DMS 273 treated with DMSO at 0.1 percent for 48 hours (cell line): ENCODE data around the gene IPO5.

Experiments used
- DNase-seq: peaks from one replicate; lab custom pipeline; 2025; lab: John Stamatoyannopoulos, UW

IPO5 gene

DNA sequence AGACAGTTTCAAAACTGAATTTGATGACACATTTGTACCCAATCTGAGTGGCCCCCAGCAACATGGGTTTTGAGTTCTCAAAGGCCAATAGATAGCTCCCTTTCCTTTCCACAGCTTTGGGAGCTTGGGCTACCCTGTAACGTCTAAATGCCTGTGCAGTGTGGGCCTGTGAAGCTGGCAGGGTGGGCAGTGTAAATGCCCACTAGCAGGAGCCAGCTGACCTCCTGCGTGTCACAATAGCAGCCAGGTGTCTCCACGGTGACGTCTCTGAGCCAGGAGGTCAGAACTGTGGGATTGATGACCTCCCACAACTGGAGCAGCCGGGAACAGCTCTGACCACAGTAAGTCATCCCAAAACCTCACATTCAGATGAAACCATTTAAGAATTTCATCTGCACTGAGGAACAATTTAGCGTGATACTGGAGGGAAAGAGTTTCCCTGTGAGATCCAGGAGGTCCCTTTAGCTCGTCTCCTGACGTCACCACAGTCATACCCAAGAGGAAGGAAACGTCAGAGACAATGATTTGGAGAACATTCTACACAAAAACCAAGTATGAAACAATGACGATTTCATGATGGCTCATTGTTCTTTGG, at the start of gene IPO5:
IPO5 (plus strand) TSS at position 300 of the 595 bp plus-strand sequence. CDS start 23,022 bp downstream, outside the sequence.
- no peak for DNase-seq

DNA sequence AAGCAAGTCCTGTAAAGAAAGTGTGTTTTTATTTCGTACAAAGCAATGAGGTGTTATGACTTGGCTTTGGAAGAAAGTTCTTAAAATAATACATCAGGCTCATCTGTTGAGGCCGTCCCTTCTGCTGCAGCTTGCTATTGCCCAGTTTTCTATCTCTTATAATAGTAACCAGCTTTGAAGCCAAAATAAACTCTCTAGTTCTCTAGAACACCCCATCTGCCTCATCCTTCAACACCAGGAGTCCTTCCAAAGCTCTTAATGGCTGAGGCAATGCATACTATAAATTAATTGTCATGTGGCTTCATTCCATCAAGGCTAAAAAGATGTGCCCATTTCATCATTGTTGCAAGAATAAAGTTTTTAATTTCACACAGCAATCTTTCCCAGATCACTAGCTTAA, 49.4 kb upstream of the IPO5 start:
- DNase-seq: no peak

DNA sequence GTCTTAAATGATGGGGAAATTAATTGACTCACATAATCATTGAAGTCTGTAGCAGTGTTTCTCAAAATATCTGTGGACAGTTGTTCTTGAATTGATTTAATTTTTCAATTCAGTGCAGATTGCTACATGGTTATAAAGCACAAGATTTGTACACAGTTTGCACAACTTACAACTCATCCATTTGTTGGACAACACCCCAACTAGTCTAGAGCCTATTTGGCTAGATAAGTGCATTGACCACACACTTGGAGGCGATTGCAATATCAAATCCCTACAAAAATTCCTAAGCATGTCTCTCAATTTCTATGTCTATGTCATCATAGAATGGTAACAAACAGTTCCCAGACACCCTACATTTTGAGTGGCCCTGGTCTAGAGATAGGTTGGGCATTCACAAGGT, 48.0 kb upstream of the IPO5 start:
- DNase-seq: no peak

DNA sequence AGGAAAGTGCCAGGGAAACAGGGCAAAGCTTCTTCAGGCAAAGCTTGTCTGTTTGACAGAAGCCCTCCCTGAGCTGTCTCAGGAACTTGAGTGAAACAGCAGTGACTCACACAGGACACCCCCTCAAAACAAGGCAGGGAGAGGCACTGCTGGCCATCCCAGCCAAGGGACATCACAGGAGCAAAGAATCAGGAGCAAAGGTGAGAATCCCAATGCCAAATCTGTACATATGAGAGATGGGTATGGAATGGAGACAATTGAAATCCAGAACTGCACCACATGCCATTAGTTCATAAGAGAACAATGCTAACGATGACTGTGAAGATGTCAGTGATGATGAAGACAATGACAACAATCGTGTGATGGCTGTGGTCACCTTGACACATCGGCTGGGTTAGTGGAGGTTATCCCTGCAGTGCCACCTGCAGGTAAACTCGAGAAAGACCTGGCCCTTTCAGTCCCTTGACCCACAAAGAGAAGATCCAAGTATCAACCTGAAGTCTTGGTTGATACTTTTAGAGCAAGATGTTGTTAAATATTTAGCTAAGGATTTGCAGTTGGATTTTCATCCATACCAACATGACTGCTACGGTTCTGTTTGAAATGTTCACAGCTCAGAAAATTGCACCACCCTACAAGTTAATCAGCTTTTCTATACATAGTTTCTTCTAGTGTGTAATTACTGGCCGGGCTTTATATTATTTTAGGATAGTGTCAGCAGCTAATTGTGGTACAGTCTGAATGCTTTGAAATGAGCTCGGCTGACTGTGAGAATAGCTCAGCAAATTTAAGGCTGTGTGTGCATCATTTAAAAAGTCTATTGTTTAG, 42.0 kb upstream of the IPO5 start:
- no peak for DNase-seq

DNA sequence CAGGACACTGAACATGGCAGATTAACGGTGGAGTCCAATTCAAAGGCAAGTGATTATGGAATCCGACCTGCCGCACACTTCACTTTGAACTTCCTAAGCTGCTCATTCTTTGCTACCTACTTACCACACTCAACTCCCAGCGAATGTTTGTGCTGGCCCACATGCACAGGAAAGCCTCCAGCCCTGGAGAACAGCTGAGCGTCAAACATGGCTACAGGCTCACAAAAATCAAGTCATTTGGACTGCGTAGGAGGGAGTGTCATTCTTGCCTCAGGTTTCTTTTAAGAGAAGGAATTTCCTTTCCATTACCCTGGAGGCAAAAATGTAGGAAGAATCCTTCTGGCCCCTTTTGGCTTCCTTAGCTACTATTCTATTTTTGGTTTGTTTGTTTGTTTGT, 41.3 kb upstream of the IPO5 start:
- DNase-seq: no peak

DNA sequence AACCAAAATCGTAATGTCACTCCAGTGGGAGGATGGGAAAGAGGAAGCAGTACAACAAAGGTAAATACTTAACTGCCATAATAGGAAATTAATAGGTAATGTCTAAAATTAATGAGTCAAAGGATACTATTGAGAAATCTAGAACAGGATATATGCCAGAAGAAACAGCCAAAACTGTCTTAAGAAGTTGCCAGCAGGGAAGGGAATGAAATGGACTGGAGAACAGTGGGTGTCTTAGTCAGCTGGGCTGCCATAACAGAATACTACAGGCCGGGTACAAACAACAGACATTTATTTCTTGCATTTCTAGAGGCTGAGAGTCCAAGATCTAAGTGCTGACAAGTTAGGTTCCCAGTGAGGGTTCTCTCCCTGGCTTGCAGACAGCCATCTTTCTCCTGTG, 40.3 kb upstream of the IPO5 start:
- DNase-seq: no peak

DNA sequence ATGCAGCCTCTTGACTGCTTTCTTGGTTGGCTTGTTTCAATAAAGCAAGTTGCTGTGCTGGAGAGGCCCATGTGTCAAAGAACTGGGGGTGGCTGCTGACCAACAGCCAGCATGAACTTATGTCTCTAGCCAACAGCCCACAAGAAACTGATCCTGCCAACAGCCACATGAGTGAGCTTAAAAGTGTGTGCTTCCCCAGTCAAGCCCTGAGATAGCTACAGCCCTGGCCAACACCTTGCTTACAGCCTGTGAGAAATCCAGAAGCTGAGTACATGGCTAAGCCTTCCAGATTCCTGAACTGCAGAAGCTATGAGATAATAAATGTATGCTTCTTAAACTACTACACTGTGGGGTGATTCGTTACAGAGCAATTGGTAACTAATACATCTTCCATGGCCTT, 38.9 kb upstream of the IPO5 start:
- DNase-seq: no peak

DNA sequence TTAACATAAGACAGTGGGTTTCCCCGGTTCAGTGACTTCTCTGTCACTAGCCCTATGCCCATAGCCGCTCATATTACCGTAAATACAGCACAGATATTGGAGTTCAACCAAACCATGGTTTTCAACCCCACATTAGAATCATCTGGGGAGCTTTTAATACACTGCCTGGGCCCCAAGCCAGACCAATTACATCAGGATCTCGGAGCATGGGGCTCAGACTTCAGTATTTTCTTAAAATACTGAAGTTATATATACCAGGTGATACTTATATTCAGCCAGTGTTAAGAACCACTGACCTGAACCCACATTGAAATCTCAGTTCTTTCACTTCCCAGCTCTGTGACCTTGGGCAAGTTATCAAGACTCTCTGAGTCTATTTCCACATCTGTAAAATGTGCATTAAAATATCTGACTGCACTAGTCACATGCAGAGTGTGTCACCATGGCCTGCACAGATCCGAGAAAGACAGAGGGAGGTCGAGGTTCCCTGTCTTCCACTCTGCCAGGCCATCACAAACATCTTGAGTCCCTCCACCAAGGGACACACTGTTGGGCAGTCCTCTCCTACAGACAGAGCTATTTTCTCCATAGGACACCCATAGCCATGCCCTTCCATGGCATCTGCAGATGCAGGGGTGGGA, 32.2 kb upstream of the IPO5 start:
- no peak for DNase-seq

DNA sequence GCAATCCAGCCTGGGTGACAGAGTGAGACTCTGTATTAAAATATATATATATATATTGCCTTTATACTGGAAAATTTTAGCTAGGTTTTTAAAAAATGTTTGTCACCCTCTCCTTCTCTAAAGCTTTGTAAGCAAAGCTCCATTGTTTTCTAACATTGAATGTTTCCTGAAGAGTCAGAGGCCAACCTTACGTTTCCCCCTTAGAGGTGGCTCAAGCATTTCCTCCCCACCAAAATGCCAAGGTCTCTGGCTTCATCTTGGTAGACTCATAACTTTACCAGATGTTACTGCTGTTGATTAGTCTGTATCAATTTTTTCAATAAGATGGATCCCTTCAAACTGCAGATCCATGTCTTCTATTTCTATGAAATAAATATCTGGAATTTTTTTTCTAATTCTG, 25.2 kb upstream of the IPO5 start:
- DNase-seq: no peak

DNA sequence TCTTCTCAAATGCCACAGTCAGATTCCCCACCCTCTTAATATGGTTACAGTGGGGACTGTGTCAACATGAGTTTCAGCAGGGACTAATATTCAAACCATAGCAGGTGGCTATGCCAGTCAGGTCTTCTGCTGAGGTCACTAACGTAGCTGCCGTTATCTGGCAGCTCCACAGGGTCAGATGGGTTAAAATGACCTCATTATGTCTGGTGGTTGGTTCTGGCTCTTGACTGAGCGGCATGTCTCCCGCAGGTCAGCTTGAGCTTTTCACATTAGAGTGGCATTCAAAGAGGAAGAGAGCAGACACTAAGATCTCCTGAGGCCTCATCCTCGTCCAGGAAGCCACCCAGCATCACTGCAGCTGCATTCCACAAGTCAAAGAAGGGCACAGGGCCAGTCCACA, 21.4 kb upstream of the IPO5 start:
- DNase-seq: no peak

DNA sequence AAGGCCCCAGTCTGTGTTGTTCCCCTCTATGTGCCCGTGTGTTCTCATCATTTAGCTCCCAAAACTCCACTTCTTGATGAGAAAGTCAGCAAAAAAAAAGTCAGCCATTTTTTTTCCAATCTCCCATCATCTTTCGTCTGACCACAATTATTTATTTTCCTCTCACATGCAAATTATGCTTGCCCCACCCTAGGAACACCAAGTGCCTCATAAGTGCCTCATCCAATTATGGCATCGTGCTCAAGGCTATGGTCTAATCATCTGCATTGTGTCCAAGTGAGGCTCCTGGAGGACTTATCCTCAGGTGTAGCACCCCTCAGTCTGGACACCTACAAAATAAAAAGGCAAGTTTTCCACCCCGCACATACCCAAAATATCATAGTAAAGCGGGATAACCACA, 20.8 kb upstream of the IPO5 start:
- no peak for DNase-seq

DNA sequence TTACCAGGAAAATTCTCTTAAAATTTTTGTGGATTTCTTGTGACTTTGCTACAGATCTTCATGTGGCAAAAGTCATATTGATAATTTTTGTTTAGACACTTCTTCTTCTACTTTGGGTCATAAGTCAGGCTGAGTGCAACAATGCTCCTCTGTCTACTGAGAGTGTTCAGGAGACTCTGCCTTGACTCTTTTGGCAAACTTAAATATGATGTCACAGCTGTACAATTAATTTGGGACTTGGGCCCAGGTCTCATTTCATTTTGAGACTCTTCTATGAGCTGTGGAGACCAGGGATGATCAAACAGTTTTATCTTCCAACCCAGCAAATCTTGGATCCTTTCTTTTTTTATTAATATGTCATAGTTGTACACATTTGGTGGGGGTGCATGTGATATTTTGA, 19.7 kb upstream of the IPO5 start:
- no peak for DNase-seq

DNA sequence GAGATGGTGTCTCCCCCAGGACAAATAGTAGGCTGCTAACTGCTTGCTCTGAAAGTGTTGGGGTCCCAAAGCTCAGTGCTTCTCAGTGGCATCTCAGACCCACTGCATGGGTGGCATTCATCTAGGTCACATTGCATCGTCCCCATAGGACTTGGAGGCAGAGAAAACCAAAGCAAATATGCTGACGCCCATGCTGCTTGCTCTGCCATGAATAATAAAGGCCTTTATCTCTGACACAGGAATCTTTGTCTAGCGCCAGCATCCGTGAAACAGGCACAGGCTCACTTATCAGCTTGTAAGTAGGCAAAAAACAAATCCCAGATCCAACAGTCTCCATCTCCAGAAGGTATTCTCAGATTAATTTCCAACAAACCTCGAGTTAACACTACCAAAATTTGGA, 18.9 kb upstream of the IPO5 start:
- no peak for DNase-seq

DNA sequence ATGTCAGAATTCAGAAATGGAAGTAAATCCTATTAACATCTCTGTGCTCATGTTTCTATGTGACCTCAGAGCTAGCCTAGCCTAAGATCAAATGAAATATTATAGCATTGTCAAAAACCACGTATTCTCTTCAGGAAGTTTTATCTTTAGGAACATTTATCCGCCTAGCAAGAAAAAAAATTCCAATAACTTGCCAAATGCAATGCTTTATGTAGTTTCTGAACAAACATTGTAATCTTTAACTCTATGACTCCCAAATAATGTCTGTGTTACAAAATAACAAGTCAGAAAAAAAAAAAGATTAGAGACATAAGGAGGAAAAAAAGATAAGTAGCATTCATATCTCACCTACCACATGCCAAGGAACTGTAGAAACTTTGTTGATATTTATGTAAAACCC, 18.4 kb upstream of the IPO5 start:
- DNase-seq: no peak

DNA sequence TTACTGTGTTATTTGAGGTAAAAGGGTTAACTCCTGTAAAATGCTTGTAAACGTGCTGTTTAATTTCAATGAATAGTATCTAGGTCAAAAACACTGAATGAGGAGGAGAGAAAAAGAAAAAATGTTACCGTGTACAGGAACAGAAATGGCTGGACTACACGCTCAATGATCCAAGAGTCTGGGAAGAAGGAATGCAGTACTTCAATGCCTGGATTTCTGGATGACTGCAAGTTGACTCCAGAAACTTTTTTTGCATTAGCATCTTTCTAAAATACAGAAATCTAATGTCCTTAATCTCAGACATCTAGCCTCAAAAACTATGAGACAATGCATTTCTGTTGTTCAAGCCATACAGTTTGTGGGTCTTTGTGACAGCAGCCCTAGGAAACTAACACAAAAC, 17.4 kb upstream of the IPO5 start:
- DNase-seq: no peak

DNA sequence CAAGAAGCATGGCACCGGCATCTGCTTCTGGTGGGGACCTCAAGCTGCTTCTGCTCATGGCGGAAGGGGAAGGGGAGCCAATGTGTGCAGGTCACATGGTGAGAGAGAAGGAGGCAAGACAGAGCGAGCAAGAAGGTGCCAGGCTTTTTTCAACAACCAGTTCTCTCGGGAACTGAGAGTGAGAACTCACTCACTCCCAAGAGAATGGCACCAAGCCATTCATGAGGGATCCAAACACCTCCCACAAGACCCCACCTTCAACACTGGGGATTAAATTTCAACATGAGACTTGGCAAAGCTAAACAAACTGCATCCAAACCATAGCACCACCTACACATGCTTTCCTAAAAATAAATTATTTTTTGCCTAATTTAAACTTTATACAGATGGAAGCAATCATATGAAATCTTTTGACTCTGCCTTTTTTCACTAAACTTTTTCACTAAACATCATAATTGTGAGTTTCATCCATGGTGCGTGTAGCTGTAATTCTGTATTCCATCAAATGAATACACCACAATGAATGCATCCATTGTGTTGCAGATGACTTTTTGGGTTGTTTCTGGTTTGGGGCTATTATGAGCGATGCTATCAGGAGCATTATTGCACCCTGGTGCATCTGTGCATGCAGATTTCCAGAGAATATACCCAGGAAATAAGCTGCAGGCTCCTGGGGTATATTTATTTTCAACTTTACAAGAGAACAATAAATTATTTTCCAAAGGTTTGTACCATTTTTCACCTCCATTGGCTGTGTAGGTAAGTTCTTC, 14.6 kb upstream of the IPO5 start:
- no peak for DNase-seq

DNA sequence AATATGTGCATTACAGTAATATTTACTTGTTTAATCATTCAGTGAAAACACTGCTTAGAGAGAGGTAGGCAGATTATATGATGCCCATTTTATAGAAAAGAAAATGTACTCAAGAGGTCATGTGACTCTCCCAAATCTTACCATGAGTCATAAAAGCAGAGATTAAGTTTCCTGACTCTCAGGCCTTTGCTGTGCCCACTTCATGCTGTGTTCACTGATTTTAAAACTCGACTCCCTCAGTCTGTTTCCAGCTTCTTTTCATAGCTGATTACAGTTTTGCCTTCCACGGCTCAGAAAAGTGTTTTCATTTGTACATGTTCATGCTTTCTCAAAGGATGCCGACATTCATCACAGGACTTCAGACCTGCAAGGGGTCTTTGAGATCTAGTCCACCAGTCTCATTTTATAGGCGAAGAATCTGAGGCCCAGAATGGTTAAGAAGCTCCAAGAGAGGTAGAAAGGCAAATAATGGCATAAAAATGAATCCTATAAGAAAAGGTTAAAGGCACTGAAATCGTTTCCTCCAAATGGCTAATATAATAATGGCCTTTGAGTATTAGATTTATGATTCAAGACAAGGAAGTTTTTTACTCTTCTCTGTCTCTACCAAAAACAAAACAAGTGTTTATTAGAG, 9.0 kb upstream of the IPO5 start:
- no peak for DNase-seq

DNA sequence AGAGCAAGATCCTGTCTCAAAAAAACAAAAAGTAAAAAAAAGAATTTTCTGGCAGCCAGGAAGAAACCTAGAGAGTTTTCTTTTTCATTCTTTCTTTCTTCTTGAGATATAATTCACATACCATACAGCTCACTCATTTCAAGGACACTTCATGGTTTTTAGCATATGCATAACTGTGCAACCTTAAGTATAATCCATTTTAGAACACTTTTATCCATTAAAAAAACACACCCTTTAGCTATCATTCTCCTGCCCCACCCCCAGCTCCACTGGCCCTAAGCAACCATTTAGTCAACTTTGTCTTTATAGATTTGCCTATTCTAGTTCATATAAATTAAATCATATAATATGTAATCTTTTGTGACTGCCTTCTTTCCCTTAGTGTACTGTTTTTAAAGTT, 8.1 kb upstream of the IPO5 start:
- DNase-seq: no peak

DNA sequence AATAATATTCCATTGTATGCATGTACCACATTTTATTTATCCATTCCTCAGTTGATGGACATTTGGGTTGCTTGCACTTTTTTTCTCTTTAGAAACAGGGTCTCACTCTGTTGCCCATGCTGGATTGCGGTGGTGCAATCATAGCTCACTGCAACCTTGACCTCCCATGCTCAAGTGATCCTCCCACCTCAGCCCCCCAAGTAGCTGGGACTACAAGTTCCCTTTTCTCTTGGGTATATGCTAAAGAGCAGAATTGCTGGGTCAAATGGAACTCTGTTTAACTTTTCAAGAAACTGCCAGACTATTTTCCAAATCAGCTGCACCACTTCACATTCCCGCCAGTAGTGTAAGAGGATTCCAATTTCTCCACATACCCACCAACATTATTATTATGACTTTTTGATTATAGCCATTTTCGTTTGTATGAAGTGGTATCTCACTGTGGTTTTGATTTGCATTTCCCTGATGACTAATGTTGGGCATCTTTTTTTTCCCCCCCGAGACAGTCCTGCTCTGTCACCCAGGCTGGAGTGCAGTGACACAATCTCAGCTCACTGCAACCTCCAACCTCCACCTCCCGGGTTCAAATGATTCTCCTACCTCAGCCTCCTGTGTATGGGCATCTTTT, 7.6 kb upstream of the IPO5 start:
- DNase-seq: no peak

DNA sequence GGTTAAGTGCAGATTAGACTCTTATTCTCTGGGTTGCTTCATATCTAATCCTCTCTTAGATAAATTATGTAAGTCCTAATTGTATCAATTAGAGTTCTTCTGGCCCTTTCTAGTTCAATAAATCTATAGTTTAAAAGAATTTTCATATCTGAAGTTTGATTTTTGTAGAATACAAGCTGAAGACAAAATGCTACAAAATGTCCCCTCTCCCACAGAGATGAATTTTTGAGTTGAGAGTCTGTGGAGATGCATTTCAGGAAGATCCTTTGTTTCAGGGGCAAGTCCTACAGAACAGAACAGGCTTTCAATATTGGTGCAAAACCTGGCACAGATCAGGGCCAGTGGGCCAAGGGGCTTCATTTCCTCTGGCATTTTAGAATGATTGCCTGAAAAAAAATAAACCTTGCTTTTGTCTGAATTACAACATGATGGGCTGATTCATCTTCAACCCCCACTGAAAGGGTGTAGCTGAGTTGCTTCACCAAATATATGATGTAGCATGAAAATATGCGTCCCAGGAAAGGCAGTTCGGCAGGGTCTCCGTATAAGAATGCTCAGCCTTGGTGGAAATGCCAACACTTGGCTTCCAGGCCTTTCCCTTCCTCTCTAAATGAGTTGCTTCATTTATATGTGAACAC, 6.4 kb upstream of the IPO5 start:
- DNase-seq: no peak

DNA sequence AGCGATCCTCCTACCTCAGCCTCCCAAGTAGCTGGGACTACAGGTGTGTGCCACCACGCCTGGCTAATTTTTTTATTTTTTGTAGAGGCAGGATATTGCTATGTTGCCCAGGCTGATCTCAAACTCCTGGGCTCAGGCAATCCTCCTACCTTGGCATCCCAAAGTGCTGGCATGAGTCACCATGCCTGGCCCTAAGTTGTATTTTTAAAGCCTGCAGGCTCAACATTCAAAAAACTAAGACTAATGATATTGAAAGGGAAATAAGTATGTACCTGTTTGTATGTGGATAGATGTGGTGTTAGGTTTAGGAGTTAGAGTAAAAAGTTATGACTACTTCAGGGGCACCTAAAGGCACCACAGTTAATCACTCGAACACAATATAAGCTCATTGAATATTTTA, 5.4 kb upstream of the IPO5 start:
- DNase-seq: no peak
